ENCODE data around the gene MRPL14. TPM values are rescaled to one million over a fixed set of nuclear protein-coding genes. Genes with fewer than 3 reads are reported as not detected.

The MRPL14 gene
- polyA plus RNA-seq, 1 donor (not counting 4 experiments of a cell fraction or from before 2014, with no cell fraction given) = 136 TPM

DNA sequence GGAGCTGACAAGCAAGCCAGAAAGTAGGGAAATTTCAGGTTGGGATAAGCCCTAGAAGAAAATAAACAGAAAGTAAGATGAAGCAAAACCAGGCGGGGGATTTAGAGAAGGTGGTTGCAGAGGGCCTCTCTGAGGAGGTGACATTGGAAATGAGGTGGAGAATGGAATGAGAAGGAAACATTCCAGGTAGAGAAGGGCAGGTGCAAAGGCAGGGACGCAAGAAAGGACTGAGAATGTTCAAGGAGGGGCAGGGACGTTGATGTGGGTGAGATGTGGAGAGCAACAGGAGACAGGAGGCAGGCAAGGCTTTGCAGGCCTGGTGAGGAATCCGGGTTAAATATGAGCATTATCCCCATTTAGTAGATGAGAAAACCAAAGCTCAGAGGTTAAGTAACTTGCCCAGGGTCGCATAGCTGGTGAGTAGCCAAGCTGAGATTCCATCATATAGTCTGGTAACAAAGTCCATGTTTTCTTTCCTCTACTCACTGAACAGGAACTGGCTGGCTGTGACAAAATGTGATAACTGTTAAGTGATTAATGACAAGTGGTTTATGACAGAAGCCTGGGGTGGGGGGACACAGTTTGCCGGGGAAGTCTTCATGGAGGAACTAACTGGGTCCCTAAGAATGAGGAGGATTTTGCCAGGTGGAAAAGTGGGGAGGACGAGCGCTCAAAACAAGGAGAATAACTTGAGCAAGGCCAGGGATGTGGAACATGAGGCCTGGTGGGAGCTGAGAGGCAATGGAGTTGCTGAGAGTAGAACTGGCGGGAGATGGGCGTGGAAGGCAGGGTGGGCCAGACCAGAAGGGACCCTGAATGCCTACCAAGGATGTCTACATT is 32.6 kb downstream of the MRPL14 start:
- H3K9me1 ChIP-seq (ENCODE audit: control insufficient read depth, extremely low read depth, insufficient read depth, low read length) = no peaks in the 10 kb centered on the region
- H3K79me2 ChIP-seq (ENCODE audit: control insufficient read depth, insufficient read depth, low read length) = no peaks in the 10 kb centered on the region
- H3K36me3 ChIP-seq (ENCODE audit: control insufficient read depth in 2 of 2, extremely low read depth in 1 of 2, insufficient read depth in 2 of 2, low read length in 2 of 2) = peaks cover 12 to 13% of the 10 kb centered on the region in 2 experiments
- H3K27ac ChIP-seq (ENCODE audit: control insufficient read depth, insufficient read depth, low read length) = no peak overlapping the region
- H2AFZ ChIP-seq (ENCODE audit: control insufficient read depth, low read length) = no peak overlapping the region
- no peak overlapping the region for H3K4me3 ChIP-seq (ENCODE audit: control insufficient read depth in 2 of 3, extremely low read depth in 1 of 3, insufficient read depth in 2 of 3, low read depth in 1 of 3, low read length in 3 of 3)
- dilution Hi-C loops (cut with MboI; ENCODE audit: extremely low pct_ligation_motif_present, low sequenced_read_pairs) = no loop called here
- no peaks in the 10 kb centered on the region for H3K9me3 ChIP-seq (ENCODE audit: control insufficient read depth, low read depth, low read length)
- DNase-seq (ENCODE audit: low read depth, low spot score) = no peak
- TF ChIP-seq, protein P1, sequence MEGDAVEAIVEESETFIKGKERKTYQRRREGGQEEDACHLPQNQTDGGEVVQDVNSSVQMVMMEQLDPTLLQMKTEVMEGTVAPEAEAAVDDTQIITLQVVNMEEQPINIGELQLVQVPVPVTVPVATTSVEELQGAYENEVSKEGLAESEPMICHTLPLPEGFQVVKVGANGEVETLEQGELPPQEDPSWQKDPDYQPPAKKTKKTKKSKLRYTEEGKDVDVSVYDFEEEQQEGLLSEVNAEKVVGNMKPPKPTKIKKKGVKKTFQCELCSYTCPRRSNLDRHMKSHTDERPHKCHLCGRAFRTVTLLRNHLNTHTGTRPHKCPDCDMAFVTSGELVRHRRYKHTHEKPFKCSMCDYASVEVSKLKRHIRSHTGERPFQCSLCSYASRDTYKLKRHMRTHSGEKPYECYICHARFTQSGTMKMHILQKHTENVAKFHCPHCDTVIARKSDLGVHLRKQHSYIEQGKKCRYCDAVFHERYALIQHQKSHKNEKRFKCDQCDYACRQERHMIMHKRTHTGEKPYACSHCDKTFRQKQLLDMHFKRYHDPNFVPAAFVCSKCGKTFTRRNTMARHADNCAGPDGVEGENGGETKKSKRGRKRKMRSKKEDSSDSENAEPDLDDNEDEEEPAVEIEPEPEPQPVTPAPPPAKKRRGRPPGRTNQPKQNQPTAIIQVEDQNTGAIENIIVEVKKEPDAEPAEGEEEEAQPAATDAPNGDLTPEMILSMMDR (optimal IDR thresholded peaks at IDR 0.05 in 1 of 3, IDR thresholded peaks at IDR 0.05 in 1 of 3, conservative IDR thresholded peaks at IDR 0.05 in 1 of 3; ENCODE audit: extremely low read depth in 1 of 3, insufficient read depth in 2 of 3, low read length in 3 of 3) = no peak
- TF ChIP-seq EZH2 (IDR thresholded peaks at IDR 0.05; ENCODE audit: low read length) = no peak
- H3K27me3 ChIP-seq (ENCODE audit: control insufficient read depth, extremely low read depth, insufficient read depth, low read length) = no peaks in the 10 kb centered on the region
- no peaks in the 10 kb centered on the region for H3K4me1 ChIP-seq (ENCODE audit: control insufficient read depth, extremely low read depth, insufficient read depth, low read length)
- no peak overlapping the region for H3K4me2 ChIP-seq (ENCODE audit: control insufficient read depth, extremely low read depth, insufficient read depth, low read depth, low read length)
- H3K9ac ChIP-seq (ENCODE audit: control insufficient read depth, extremely low read depth, insufficient read depth, low read length) = no peak overlapping the region
- peaks cover 1% of the 10 kb centered on the region for H4K20me1 ChIP-seq (ENCODE audit: control insufficient read depth, extremely low read depth, insufficient read depth, low read length)
- no peak for FAIRE-seq

DNA sequence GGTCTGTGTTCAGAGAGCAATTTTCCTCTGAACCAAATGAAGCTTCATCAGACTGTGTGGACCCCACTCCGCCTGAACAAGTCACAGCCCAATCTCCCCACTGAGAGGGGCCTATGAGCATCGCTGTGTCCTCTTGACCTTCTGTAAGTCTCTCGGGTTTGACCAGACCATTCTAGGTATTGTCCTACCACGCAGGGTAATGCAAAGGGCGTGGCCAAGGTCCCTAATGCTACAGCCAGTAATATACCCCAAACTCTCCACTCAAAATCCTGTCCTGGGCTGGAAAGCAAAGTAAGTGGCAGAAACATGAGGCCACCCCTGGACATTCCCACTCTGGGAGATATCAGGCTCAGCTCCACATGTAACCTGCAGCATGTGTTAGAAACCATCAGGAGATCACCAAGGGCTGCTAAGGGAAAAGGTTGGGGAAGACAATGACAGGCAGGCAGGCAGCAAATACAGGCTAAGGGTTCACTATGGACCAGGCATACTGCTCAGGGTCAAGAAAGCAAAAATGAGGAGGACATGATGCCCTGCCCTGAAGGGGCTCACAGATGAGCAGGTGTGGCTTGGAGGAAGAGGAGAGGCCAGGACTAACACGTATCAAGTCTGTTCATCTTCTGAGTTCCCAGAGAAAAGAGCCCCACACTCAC is 33.4 kb downstream of the MRPL14 start:
- H3K4me3 ChIP-seq (ENCODE audit: control insufficient read depth in 2 of 3, extremely low read depth in 1 of 3, insufficient read depth in 2 of 3, low read depth in 1 of 3, low read length in 3 of 3) = no peak overlapping the region
- no peaks in the 10 kb centered on the region for H4K20me1 ChIP-seq (ENCODE audit: control insufficient read depth, extremely low read depth, insufficient read depth, low read length)
- H2AFZ ChIP-seq (ENCODE audit: control insufficient read depth, low read length) = no peak overlapping the region
- no peak for TF ChIP-seq EZH2 (IDR thresholded peaks at IDR 0.05; ENCODE audit: low read length)
- TF ChIP-seq, protein P1 (optimal IDR thresholded peaks at IDR 0.05 in 1 of 3, IDR thresholded peaks at IDR 0.05 in 1 of 3, conservative IDR thresholded peaks at IDR 0.05 in 1 of 3; ENCODE audit: extremely low read depth in 1 of 3, insufficient read depth in 2 of 3, low read length in 3 of 3) = no peak
- H3K4me2 ChIP-seq (ENCODE audit: control insufficient read depth, extremely low read depth, insufficient read depth, low read depth, low read length) = no peak overlapping the region
- H3K27me3 ChIP-seq (ENCODE audit: control insufficient read depth, extremely low read depth, insufficient read depth, low read length) = no peaks in the 10 kb centered on the region
- H3K4me1 ChIP-seq (ENCODE audit: control insufficient read depth, extremely low read depth, insufficient read depth, low read length) = no peaks in the 10 kb centered on the region
- H3K27ac ChIP-seq (ENCODE audit: control insufficient read depth, insufficient read depth, low read length) = no peak overlapping the region
- H3K9me1 ChIP-seq (ENCODE audit: control insufficient read depth, extremely low read depth, insufficient read depth, low read length) = no peaks in the 10 kb centered on the region
- H3K9me3 ChIP-seq (ENCODE audit: control insufficient read depth, low read depth, low read length) = no peaks in the 10 kb centered on the region
- dilution Hi-C loops (cut with MboI; ENCODE audit: extremely low pct_ligation_motif_present, low sequenced_read_pairs) = no loop called here
- no peak overlapping the region for H3K9ac ChIP-seq (ENCODE audit: control insufficient read depth, extremely low read depth, insufficient read depth, low read length)
- H3K36me3 ChIP-seq (ENCODE audit: control insufficient read depth in 2 of 2, extremely low read depth in 1 of 2, insufficient read depth in 2 of 2, low read length in 2 of 2) = peaks cover 8 to 14% of the 10 kb centered on the region in 2 experiments
- FAIRE-seq = no peak
- no peaks in the 10 kb centered on the region for H3K79me2 ChIP-seq (ENCODE audit: control insufficient read depth, insufficient read depth, low read length)
- no peak for DNase-seq (ENCODE audit: low read depth, low spot score)
